K562 (cell line): Measurements from ENCODE around the gene CCDC97. TPM values are rescaled to one million over a fixed set of nuclear protein-coding genes. Genes with fewer than 3 reads are reported as not detected.

Experiments used
- ATAC-seq: fragments of 200-7000 bp; cut with Tn5 transposase; 3 replicates; pipeline ENCODE4 v1.9.1; 2020; ENCODE audit warnings: moderate library complexity
- BruUV-seq: library from RNA; stranded (reverse); fragments of 400-500 nt; replicated peaks from 2 replicates; lab custom pipeline; 2021; lab: Mats Ljungman, UMichigan
- CTCF ChIA-PET: fragments of 300-600 bp; formaldehyde crosslinking; extraction: SDS; loops from one replicate; lab custom pipeline; 2021; ENCODE audit warnings: low intra/inter-chr PET ratio; lab: Yijun Ruan, JAX
- POLR2A ChIA-PET: fragments of 300-600, 350-650 bp; sonication (Branson Sonifier 250); formaldehyde crosslinking; extraction: SDS; loops from one replicate; lab custom pipeline; 2021; ENCODE audit warnings: antibody characterized with exemption, inconsistent platforms; lab: Yijun Ruan, JAX
- DNase-seq, 4 experiments: peaks; one replicate each; pipeline versions ENCODE4 v3.0.0 to v3.0.0-alpha.2; 2011 to 2018; ENCODE audit warnings: low spot score in 3 of 4, mixed read lengths in 3 of 4; ENCODE audit errors: extremely low read depth in 1 of 4
- FAIRE-seq: peaks from 2 replicates; lab custom pipeline; 2011; peaks lifted over from hg19 to GRCh38; lab: Jason Lieb, UNC
- H2AFZ ChIP-seq: 2 replicates; pipeline ENCODE4 v1.6.0; 2011; ENCODE audit warnings: low read depth, low read length, control low read depth, inconsistent platforms
- H3K27ac ChIP-seq: fragments of 200-600 bp; 3 replicates; pipeline ENCODE4 v1.8.0; 2011; ENCODE audit warnings: low read depth, mild to moderate bottlenecking, control low read depth, inconsistent platforms, low read length, moderate library complexity, mixed read lengths; ENCODE audit errors: extremely low read depth
- H3K27me3 ChIP-seq, 2 experiments: fragments of 300-600 bp in 1 of 2; 2 replicates in 1 of 2; 3 replicates in 1 of 2; pipeline versions ENCODE4 v1.6.0 to v1.8.0; 2011; ENCODE audit warnings: inconsistent platforms in 2 of 2, low read length in 2 of 2, mild to moderate bottlenecking in 1 of 2, mixed read lengths in 1 of 2, moderate library complexity in 1 of 2; ENCODE audit not compliant: control insufficient read depth in 2 of 2, insufficient read depth in 2 of 2
- H3K36me3 ChIP-seq: fragments of 300-600 bp; 3 replicates; pipeline ENCODE4 v1.8.0; 2011; ENCODE audit warnings: mild to moderate bottlenecking, low read length, inconsistent platforms; ENCODE audit not compliant: control insufficient read depth, insufficient read depth
- H3K4me1 ChIP-seq, 2 experiments: fragments of 200-600 bp in 1 of 2; replicated peaks in 1 of 2; 2 replicates in 1 of 2; 3 replicates in 1 of 2; pipeline versions ENCODE4 v1.5.1 to v1.8.0; 2011; ENCODE audit warnings: inconsistent platforms in 2 of 2, low read length in 2 of 2, mild to moderate bottlenecking in 1 of 2, mixed read lengths in 1 of 2, moderate library complexity in 1 of 2; ENCODE audit not compliant: control insufficient read depth in 2 of 2, insufficient read depth in 2 of 2
- H3K4me2 ChIP-seq: 2 replicates; pipeline ENCODE4 v1.6.1; 2011; ENCODE audit warnings: low read length, control low read depth, inconsistent platforms, mixed read lengths; ENCODE audit not compliant: insufficient read depth
- H3K4me3 ChIP-seq: fragments of 200-600 bp; sonication (generic), shearing (Covaris generic); 2 replicates; pipeline ENCODE4 v1.5.1; 2016; ENCODE audit warnings: control low read depth, inconsistent platforms
- H3K79me2 ChIP-seq: fragments of 200-600 bp; 3 replicates; pipeline ENCODE4 v1.8.0; 2011; ENCODE audit warnings: low read length, inconsistent platforms; ENCODE audit not compliant: control insufficient read depth, insufficient read depth
- H3K9ac ChIP-seq, 2 experiments: 2 replicates each; pipeline versions ENCODE4 v1.6.0 to v1.6.1; 2011; ENCODE audit warnings: low read depth in 2 of 2, low read length in 2 of 2, control low read depth in 1 of 2, inconsistent platforms in 1 of 2, mild to moderate bottlenecking in 1 of 2, mixed read lengths in 1 of 2; ENCODE audit not compliant: insufficient read depth in 1 of 2
- H3K9me1 ChIP-seq: one replicate; pipeline ENCODE4 v1.6.0; 2011; ENCODE audit warnings: inconsistent platforms, mild to moderate bottlenecking, low read length, moderate library complexity; ENCODE audit not compliant: control insufficient read depth, insufficient read depth
- H3K9me3 ChIP-seq: replicated peaks from 2 replicates; pipeline ENCODE4 v1.5.1; 2011; ENCODE audit warnings: low read depth, low read length, inconsistent platforms; ENCODE audit not compliant: control insufficient read depth, insufficient read depth
- H4K20me1 ChIP-seq: replicated peaks from 2 replicates; pipeline ENCODE4 v1.6.1; 2011; ENCODE audit warnings: low read length, inconsistent platforms, mixed read lengths; ENCODE audit not compliant: control insufficient read depth, insufficient read depth
- ARHGAP35 ChIP-seq: fragments of 450-650 bp; IDR thresholded peaks from 2 replicates; pipeline ENCODE4 v1.6.1; 2018; ENCODE audit not compliant: partially characterized antibody
- CSDE1 ChIP-seq, 2 experiments: fragments of 450-650 bp; IDR thresholded peaks; 2 replicates each; pipeline ENCODE4 v1.6.1; 2016; ENCODE audit warnings: mild to moderate bottlenecking in 1 of 2
- HDAC3 ChIP-seq: fragments of 450-650 bp; IDR thresholded peaks from 2 replicates; pipeline ENCODE4 v1.6.1; 2018; ENCODE audit warnings: borderline replicate concordance, mild to moderate bottlenecking, moderate library complexity; ENCODE audit not compliant: partially characterized antibody
- KDM1A ChIP-seq, 2 experiments: fragments of 450-650 bp; IDR thresholded peaks; 2 replicates each; pipeline ENCODE4 v1.6.1; 2016; ENCODE audit warnings: mild to moderate bottlenecking in 2 of 2
- POLR2A ChIP-seq: fragments of 450-650 bp; conservative IDR thresholded peaks from 2 replicates; pipeline ENCODE4 v1.6.1; 2016
- POLR2AphosphoS5 ChIP-seq: IDR thresholded peaks from 2 replicates; pipeline ENCODE4 v1.6.1; 2011; ENCODE audit warnings: mild to moderate bottlenecking, low read depth, low read length, moderate library complexity; ENCODE audit not compliant: control insufficient read depth, insufficient read depth
- WGBS: fragments of 100-300 bp; shearing (Covaris generic); methylation state at CpG from one replicate; pipeline ENCODE4 v1.1.6; 2016; ENCODE audit warnings: low coverage, mixed read lengths; ENCODE audit not compliant: insufficient coverage; ENCODE audit errors: missing lambda C conversion rate; 5-methylcytosine and 5-hydroxymethylcytosine counted together
- in situ Hi-C: fragments of 300-500 bp; cut with MboI; formaldehyde crosslinking; loops from 4 replicates; pipeline ENCODE4 v1.15.0; 2018; ENCODE audit warnings: inconsistent platforms, mixed read lengths
- intact Hi-C: fragments of 100-400 bp; cut with micrococcal nuclease; formaldehyde crosslinking; loops from 2 replicates; pipeline ENCODE4 v1.14.2; 2022
- polyA plus RNA-seq, 8 experiments: library from polyadenylated mRNA; depleted of rRNA in 4 of 8; stranded (reverse) in 5 of 8; unstranded in 3 of 8; fragments of >200 nt; fragmentation: Nextera tagmentation in 2 of 8; fragmentation: Illumina TruSeq in 1 of 8; extraction: Ambion mirVana in 2 of 8; extraction: Trizol in 1 of 8; gene quantifications; 2 replicates each; pipeline versions ENCODE4 v1.2.1 to v1.2.3, GENCODE V29; 2011 to 2014; ENCODE audit warnings: inconsistent platforms in 1 of 8, missing spikeins in 1 of 8
- total RNA-seq, 7 experiments: library from RNA; depleted of rRNA in 6 of 7; stranded (reverse); fragments of >200 nt in 6 of 7; fragmentation: Illumina TruSeq in 2 of 7; extraction: Trizol in 2 of 7; gene quantifications; 2 replicates each; pipeline versions ENCODE4 v1.2.1 to v1.2.3, GENCODE V29; 2011 to 2021; ENCODE audit warnings: low replicate concordance in 1 of 7

Gene CCDC97
- total and polyA plus RNA-seq, 9 of the 15 experiments (the other 6 are each of a cell fraction or from before 2014, with no cell fraction given), result 0.60 to 16.5 (median 7.0) TPM

DNA sequence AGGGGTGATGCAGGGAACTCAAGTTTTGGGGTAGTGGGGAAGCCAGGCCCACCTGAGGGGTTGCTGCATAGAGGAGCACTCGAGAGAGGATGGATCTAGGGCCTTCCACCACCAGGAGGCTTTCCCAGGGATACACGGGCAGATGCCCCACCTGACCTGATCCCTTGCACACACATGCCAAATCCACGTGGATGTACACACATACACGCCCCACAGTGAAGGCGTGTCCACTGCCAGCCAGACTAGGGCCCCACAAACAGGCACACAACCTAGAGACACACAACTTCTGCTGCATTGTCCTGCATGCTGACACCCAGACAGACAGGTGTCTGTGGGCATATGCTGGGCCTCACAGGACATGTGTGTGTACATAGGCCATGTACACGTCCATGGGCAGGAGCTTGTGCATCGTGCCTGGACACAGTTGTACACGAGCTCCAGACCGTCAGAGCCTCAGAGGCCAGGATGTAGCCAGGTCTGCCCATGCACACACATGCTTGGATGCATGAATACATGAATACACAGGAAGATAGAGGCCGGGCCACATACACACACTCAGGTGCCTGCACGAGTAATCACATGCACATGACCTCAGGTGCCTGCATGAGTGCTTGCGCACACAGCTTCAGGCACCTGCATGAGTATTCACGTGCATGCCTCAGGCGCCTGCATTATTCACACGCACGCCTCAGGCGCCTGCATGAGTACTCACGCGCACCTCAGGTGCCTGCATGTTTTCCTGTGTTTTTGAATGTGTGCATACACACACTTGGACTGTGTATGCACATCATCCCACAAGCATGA, 8.9 kb downstream of the CCDC97 start:
- Histone ChIP-seq H3K4me2 (no peak overlapping the region), H3K9me3 (no peaks in the 10 kb centered on the region; the same call in 1 of the 2 replicates), H3K36me3 (peaks cover 81% of the 10 kb centered on the region), H3K27me3 (no peaks in the 10 kb centered on the region), H3K4me1 (peaks cover 26 to 35% of the 10 kb centered on the region in 2 experiments), H3K4me3 (no peak overlapping the region), H3K9ac (no peak overlapping the region; a peak in 1 of 4 replicates), H3K9me1 (peaks cover 5% of the 10 kb centered on the region), H4K20me1 (peaks cover 6% of the 10 kb centered on the region; the same call in 1 of the 2 replicates), H3K79me2 (peaks cover 17% of the 10 kb centered on the region; the same call in 2 of the 3 replicates), H3K27ac (no peak overlapping the region), H2AFZ (no peak overlapping the region)
- WGBS, result 91% methylated on average over 19 of the region's 19 CpGs
- peak; percentile 41; the same call in 1 of the 2 replicates for TF ChIP-seq POLR2A
- TF ChIP-seq ARHGAP35, result no peak
- no peak for TF ChIP-seq HDAC3
- TF ChIP-seq POLR2AphosphoS5, result peak; percentile 1; the same call in 1 of the 2 replicates
- no peak for TF ChIP-seq CSDE1 (IDR thresholded peaks at IDR 0.05)
- peak in 1 of 2 experiments; percentile 54; a peak in 1 of 4 replicates for TF ChIP-seq KDM1A (IDR thresholded peaks at IDR 0.05)
- ATAC-seq (no peak), FAIRE-seq (no peak), DNase-seq (no peak)
- intact Hi-C loops, result no loop called here
- no TSS peak for BruUV-seq
- POLR2A ChIA-PET, result interaction anchor here (0.6 to 1.0 kb wide), 3 partner anchors 9 to 23 kb away, joined by 3 to 4 read pairs (median 3); partner anchors contain the start of gene CCDC97
- CTCF ChIA-PET, result interaction anchor here (0.6 kb wide), 1 partner anchor 545 kb away, joined by 3 read pairs; no protein-coding TSS in a partner anchor
- in situ Hi-C loops, result loop anchor here (25.0 kb wide), 1 partner anchor 243 kb away; no protein-coding TSS in a partner anchor
